Liver (tissue), 9 donors: ENCODE data around the gene PLA2G4F. TPM values are rescaled to one million over a fixed set of nuclear protein-coding genes. Genes with fewer than 3 reads are reported as not detected.
A peak's percentile ranks its signal among the peaks of the same experiment; 100 is the strongest.

Experiments
- DNase-seq: peaks from one replicate; pipeline ENCODE4 v3.0.0-alpha.2; 2017; ENCODE audit warnings: low spot score
- H3K27ac ChIP-seq, 2 donors: one replicate each; pipeline ENCODE4 v1.7.0; 2013; ENCODE audit warnings: inconsistent platforms in 2 of 2, low read length in 2 of 2, control low read depth in 1 of 2, low read depth in 1 of 2, mild to moderate bottlenecking in 1 of 2
- H3K27me3 ChIP-seq, 4 donors: one replicate each; pipeline versions ENCODE4 v1.6.1 to v1.7.0; 2013; ENCODE audit warnings: low read length in 3 of 4, inconsistent platforms in 1 of 4, mild to moderate bottlenecking in 1 of 4, moderate library complexity in 1 of 4; ENCODE audit not compliant: control insufficient read depth in 4 of 4, insufficient read depth in 4 of 4
- H3K36me3 ChIP-seq, 4 donors: one replicate each; pipeline versions ENCODE4 v1.6.1 to v1.7.0; 2013; ENCODE audit warnings: low read length in 3 of 4, mild to moderate bottlenecking in 3 of 4, low read depth in 1 of 4, moderate library complexity in 1 of 4; ENCODE audit not compliant: control insufficient read depth in 4 of 4, insufficient read depth in 3 of 4
- H3K4me1 ChIP-seq, 4 donors: one replicate each; pipeline versions ENCODE4 v1.6.1 to v1.7.0; 2013; ENCODE audit warnings: low read length in 3 of 4, mild to moderate bottlenecking in 3 of 4, moderate library complexity in 1 of 4; ENCODE audit not compliant: control insufficient read depth in 4 of 4, insufficient read depth in 4 of 4
- H3K4me3 ChIP-seq, 3 donors: one replicate each; pipeline versions ENCODE4 v1.6.1 to v1.7.0; 2013; ENCODE audit warnings: low read length in 3 of 3, control low read depth in 1 of 3, low read depth in 1 of 3, mild to moderate bottlenecking in 1 of 3
- H3K9ac ChIP-seq, 2 donors: one replicate each; pipeline ENCODE4 v1.7.0; 2013; ENCODE audit warnings: low read length in 2 of 2, mild to moderate bottlenecking in 2 of 2, moderate library complexity in 2 of 2, control low read depth in 1 of 2, low read depth in 1 of 2
- H3K9me3 ChIP-seq, 4 donors: one replicate each; pipeline versions ENCODE4 v1.6.1 to v1.7.0; 2013; ENCODE audit warnings: low read length in 3 of 4; ENCODE audit not compliant: control insufficient read depth in 4 of 4
- EGR1 ChIP-seq, 2 donors: IDR thresholded peaks; 2 replicates each; pipeline ENCODE4 v1.6.1; 2016 to 2018; ENCODE audit warnings: antibody characterized with exemption in 2 of 2, low read depth in 2 of 2
- FOXA1 ChIP-seq: IDR thresholded peaks from 2 replicates; pipeline ENCODE4 v1.6.1; 2016; ENCODE audit warnings: antibody characterized with exemption
- FOXA2 ChIP-seq: IDR thresholded peaks from 2 replicates; pipeline ENCODE4 v1.6.1; 2016; ENCODE audit warnings: antibody characterized with exemption
- GABPA ChIP-seq, 2 donors: IDR thresholded peaks in 1 of 2; conservative IDR thresholded peaks in 1 of 2; 2 replicates each; pipeline ENCODE4 v1.6.1; 2016; ENCODE audit warnings: antibody characterized with exemption in 2 of 2, mild to moderate bottlenecking in 1 of 2, moderate library complexity in 1 of 2
- HNF4A ChIP-seq, 2 donors: conservative IDR thresholded peaks; 2 replicates each; pipeline ENCODE4 v1.6.1; 2016; ENCODE audit warnings: antibody characterized with exemption in 2 of 2, mild to moderate bottlenecking in 2 of 2
- HNF4G ChIP-seq: IDR thresholded peaks from 2 replicates; pipeline ENCODE4 v1.6.1; 2016; ENCODE audit warnings: antibody characterized with exemption
- JUND ChIP-seq, 2 donors: IDR thresholded peaks; 2 replicates each; pipeline ENCODE4 v1.6.1; 2016; ENCODE audit warnings: antibody characterized with exemption in 2 of 2
- NR2F2 ChIP-seq: IDR thresholded peaks from 2 replicates; pipeline ENCODE4 v1.6.1; 2016; ENCODE audit warnings: antibody characterized with exemption
- RAD21 ChIP-seq, 2 donors: IDR thresholded peaks; 2 replicates each; pipeline ENCODE4 v1.6.1; 2016; ENCODE audit warnings: antibody characterized with exemption in 2 of 2, mild to moderate bottlenecking in 2 of 2
- RXRA ChIP-seq, 2 donors: IDR thresholded peaks; 2 replicates each; pipeline ENCODE4 v1.6.1; 2017 to 2018; ENCODE audit warnings: antibody characterized with exemption in 2 of 2, mild to moderate bottlenecking in 1 of 2
- SP1 ChIP-seq: IDR thresholded peaks from 2 replicates; pipeline ENCODE4 v1.6.1; 2018; ENCODE audit warnings: antibody characterized with exemption, mild to moderate bottlenecking
- TAF1 ChIP-seq: conservative IDR thresholded peaks from 2 replicates; pipeline ENCODE4 v1.6.1; 2016; ENCODE audit warnings: antibody characterized with exemption, mild to moderate bottlenecking
- YY1 ChIP-seq: IDR thresholded peaks from 2 replicates; pipeline ENCODE4 v1.6.1; 2016; ENCODE audit warnings: antibody characterized with exemption, mild to moderate bottlenecking
- WGBS: extraction: QIAGEN DNeasy Blood & Tissue Kit; methylation state at CpG from one replicate; pipeline ENCODE4 v1.1.7; 2013; 5-methylcytosine and 5-hydroxymethylcytosine counted together
- polyA plus RNA-seq, 2 donors: library from polyadenylated mRNA; stranded (reverse) in 1 of 2; unstranded in 1 of 2; fragments of 200-250 nt in 1 of 2; fragments of >200 nt in 1 of 2; fragmentation: Nextera tagmentation in 1 of 2; extraction: Ambion mirVana in 1 of 2; gene quantifications; one replicate each; pipeline versions ENCODE4 v1.2.1 to v1.2.3, GENCODE V29; 2013 to 2015
- total RNA-seq, 2 donors: library from RNA; depleted of rRNA; stranded (reverse); fragments of >200 nt; gene quantifications; one replicate each; pipeline ENCODE4 v1.2.3, GENCODE V29; 2014
- TF ChIP-seq, protein P1 (sequence below): IDR thresholded peaks from 2 replicates; pipeline ENCODE4 v1.6.1; 2016; ENCODE audit warnings: antibody characterized with exemption
- donor health status: healthy.
- donor health status: healthy.
- donor health status: healthy.
- donor health status: healthy.
- donor health status: healthy.

PLA2G4F gene
- total and polyA plus RNA-seq, 4 donors: not detected

DNA sequence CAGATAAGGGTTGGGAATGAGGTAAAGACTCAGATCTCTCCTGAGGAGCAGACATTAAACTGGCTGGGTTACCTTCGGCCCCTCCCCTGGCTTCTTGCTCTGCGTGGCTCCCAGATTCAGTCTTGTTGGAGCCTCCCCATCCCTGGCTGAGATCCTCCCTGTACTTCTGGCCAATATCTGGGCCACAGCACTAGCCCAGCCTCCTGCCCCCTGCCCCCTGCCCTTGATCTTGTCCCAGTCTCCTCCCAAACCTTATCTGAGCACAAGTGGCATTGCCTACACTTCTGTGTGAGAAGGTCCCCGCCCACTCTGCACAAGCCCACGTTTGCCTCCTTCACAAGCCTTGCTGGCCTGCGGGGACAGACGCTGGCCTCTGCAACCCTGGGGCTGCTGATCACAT, 16.8 kb downstream of the PLA2G4F start:
- Histone ChIP-seq H3K27me3 (no peaks in the 10 kb centered on the region), H3K9ac (no peak overlapping the region), H3K9me3 (peaks cover 0 to 7% (median 4%) of the 10 kb centered on the region in 4 donors), H3K4me1 (peaks cover 0 to 1% (median 0%) of the 10 kb centered on the region in 4 donors), H3K4me3 (no peak overlapping the region), H3K36me3 (no peaks in the 10 kb centered on the region), H3K27ac (no peak overlapping the region)
- no peak for TF ChIP-seq RAD21 (IDR thresholded peaks at IDR 0.05)
- TF ChIP-seq TAF1: no peak
- TF ChIP-seq, protein P1, sequence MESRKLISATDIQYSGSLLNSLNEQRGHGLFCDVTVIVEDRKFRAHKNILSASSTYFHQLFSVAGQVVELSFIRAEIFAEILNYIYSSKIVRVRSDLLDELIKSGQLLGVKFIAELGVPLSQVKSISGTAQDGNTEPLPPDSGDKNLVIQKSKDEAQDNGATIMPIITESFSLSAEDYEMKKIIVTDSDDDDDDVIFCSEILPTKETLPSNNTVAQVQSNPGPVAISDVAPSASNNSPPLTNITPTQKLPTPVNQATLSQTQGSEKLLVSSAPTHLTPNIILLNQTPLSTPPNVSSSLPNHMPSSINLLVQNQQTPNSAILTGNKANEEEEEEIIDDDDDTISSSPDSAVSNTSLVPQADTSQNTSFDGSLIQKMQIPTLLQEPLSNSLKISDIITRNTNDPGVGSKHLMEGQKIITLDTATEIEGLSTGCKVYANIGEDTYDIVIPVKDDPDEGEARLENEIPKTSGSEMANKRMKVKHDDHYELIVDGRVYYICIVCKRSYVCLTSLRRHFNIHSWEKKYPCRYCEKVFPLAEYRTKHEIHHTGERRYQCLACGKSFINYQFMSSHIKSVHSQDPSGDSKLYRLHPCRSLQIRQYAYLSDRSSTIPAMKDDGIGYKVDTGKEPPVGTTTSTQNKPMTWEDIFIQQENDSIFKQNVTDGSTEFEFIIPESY: no peak
- no peak for TF ChIP-seq FOXA2
- TF ChIP-seq JUND (IDR thresholded peaks at IDR 0.05): no peak
- WGBS: 80% methylated on average over 6 of the region's 6 CpGs
- DNase-seq: no peak

DNA sequence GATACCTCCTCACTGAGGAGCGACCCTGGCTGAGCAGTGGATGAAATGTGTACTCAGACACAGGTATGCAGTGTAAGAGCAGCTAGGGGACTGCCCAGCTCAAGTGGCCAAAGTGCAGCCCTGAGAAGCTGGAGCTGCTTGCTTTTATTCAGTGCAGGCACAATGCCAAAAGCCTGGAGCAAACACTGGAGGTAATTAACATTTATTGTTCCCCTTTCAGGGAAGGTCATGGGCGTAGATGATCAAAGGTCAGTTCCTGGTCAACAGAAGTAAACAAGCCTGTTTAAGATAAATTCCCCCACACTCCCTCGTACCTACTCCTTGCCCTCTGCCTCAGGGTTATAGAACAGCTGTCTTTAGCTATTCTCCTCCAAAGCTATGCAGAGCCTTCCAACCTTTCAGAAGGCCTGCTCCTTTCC, 17.5 kb downstream of the PLA2G4F start:
- WGBS: 34% methylated on average over 3 of the region's 3 CpGs
- no peak overlapping the region for H3K27ac ChIP-seq
- H3K9ac ChIP-seq: no peak overlapping the region
- H3K36me3 ChIP-seq: no peaks in the 10 kb centered on the region
- no peak overlapping the region for H3K4me3 ChIP-seq
- peaks cover 0 to 1% (median 0%) of the 10 kb centered on the region in 4 donors for H3K4me1 ChIP-seq
- no peaks in the 10 kb centered on the region for H3K27me3 ChIP-seq
- TF ChIP-seq TAF1 (no peak), HNF4A (conservative IDR thresholded peaks at IDR 0.05) (peak in 1 of 2 donors; percentile 21), SP1 (no peak), RXRA (IDR thresholded peaks at IDR 0.05) (no peak), NR2F2 (no peak)
- peak; percentile 27 for DNase-seq
- H3K9me3 ChIP-seq: peaks cover 0 to 7% (median 4%) of the 10 kb centered on the region in 4 donors

DNA sequence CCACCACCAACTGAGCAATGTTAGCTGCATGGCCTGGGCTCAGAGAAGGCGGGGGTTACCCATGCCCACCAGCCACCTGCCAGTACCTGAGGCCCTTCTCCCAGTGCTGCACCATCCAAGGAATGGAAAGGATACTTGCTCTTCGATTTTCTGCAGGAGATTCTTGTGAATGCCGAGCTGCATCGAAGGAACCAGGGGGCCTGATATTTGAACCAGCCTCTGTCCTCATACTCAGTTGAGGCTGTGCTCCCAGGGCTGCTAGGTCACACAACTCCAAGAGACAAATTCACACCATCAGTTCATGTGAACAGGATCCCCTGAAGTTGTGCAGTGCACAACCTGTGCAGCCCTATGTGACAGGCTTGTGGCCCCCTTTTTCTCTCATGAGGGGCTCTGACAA, 18.0 kb downstream of the PLA2G4F start:
- no peaks in the 10 kb centered on the region for H3K36me3 ChIP-seq
- peaks cover 0 to 7% (median 4%) of the 10 kb centered on the region in 4 donors for H3K9me3 ChIP-seq
- no peak overlapping the region for H3K27ac ChIP-seq
- no peak overlapping the region for H3K9ac ChIP-seq
- peaks cover 0 to 1% (median 0%) of the 10 kb centered on the region in 4 donors for H3K4me1 ChIP-seq
- H3K27me3 ChIP-seq: no peaks in the 10 kb centered on the region
- DNase-seq: no peak
- no peak overlapping the region for H3K4me3 ChIP-seq
- TF ChIP-seq YY1: no peak
- no peak for TF ChIP-seq HNF4G
- no peak for TF ChIP-seq RAD21 (IDR thresholded peaks at IDR 0.05)
- TF ChIP-seq, protein P1: no peak
- no peak for TF ChIP-seq TAF1
- no peak for TF ChIP-seq EGR1 (IDR thresholded peaks at IDR 0.05; ENCODE audit: low read depth in 2 of 2)
- no peak for TF ChIP-seq FOXA1
- TF ChIP-seq GABPA (IDR thresholded peaks at IDR 0.05 in 1 of 2, conservative IDR thresholded peaks at IDR 0.05 in 1 of 2): no peak
- 95% methylated on average over 4 of the region's 4 CpGs for WGBS
